ENCODE results near the gene UBE2G1.

The UBE2G1 gene

GRCh38 chr17:4247361-4247970 is 119.0 kb downstream of the UBE2G1 start:
- DNase-seq (ENCODE audit: low spot score): no peak

- no peak for DNase-seq (ENCODE audit: low spot score)
Observed at GRCh38 chr17:4246674-4247073, 119.8 kb downstream of the UBE2G1 start.

- DNase-seq (ENCODE audit: low spot score): no peak
Observed at GRCh38 chr17:4241535-4241934, 124.9 kb downstream of the UBE2G1 start.

- DNase-seq (ENCODE audit: low spot score): no peak
Observed at GRCh38 chr17:4236456-4236855, 130.0 kb downstream of the UBE2G1 start.

GRCh38 chr17:4235372-4236279 is 130.8 kb downstream of the UBE2G1 start:
- DNase-seq (ENCODE audit: low spot score): no peak

GRCh38 chr17:4234401-4234800 is 132.1 kb downstream of the UBE2G1 start:
- no peak for DNase-seq (ENCODE audit: low spot score)

- no peak for DNase-seq (ENCODE audit: low spot score)
Observed at GRCh38 chr17:4233668-4234258, 132.7 kb downstream of the UBE2G1 start.

DNA sequence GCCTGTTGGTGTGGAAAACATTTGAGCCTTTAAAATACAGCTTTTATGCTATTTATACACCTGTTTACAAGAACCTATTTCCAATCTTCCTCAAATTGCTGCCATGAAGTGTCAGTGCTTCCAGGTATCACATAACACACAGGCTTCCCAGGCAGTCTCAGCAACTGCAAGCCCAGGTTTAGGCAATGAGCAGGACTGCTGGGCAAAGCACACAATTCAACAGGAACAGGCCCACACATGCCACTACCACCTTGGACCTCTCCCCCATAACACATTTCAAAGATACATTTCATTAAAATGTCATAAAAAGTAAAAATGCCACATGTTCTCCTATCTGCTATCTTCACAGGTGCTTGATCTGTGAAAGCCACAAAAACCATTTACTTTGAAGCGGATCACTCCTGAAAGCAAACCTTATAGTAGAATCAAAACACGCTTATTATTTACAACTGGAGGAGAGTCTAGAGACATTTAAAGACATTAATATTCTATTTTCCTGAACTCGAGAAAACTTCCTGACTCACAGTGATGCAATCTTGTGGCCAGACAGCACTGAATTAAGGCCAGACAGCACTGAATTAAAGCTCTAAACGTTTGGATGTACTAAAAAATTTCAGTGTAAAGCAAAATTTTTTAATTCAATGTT is 134.2 kb downstream of the UBE2G1 start:
- no peak for DNase-seq (ENCODE audit: low spot score)

DNA sequence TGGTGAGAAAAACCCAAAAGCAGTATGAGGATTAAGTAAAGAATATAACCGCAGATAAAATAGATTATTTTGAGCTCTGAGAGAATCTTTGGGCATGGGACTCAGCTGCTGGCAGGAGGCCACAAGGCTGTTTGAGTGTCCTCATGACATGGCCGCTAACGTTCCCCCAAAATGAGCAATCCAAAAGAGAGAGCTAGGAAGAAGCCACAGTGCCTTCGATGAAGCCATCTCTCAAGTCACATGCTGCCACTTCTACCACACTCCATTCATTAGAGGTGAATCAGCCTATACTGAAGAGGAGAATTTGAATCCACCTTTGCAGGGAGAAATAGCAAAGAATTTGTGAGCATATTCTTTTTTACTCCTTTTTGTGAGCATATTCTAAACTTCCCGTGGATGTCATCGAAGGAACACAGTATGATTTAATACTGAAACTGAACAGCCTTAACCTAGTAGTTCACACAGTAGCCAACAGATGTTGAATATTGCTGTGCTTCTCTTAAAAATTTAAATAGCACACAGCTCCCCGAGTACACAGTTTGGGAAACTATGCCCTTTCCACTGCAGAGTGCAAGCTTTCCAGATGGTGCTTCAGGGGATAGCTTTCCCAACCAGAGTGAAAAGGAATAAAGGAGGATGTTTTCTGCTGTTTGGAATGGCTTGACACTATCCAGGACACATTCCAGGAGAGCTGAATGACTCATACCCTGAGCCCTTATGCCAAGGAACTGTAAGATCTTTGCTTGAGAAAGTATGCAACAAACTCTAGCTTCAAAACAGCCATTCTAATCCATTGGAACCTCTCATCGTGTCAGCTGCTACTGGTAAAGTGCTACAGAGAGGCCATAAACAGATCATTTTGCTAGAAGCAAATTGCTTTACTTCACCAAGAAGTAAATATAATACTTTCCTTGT is 136.6 kb downstream of the UBE2G1 start:
- no peak for DNase-seq (ENCODE audit: low spot score)

DNA sequence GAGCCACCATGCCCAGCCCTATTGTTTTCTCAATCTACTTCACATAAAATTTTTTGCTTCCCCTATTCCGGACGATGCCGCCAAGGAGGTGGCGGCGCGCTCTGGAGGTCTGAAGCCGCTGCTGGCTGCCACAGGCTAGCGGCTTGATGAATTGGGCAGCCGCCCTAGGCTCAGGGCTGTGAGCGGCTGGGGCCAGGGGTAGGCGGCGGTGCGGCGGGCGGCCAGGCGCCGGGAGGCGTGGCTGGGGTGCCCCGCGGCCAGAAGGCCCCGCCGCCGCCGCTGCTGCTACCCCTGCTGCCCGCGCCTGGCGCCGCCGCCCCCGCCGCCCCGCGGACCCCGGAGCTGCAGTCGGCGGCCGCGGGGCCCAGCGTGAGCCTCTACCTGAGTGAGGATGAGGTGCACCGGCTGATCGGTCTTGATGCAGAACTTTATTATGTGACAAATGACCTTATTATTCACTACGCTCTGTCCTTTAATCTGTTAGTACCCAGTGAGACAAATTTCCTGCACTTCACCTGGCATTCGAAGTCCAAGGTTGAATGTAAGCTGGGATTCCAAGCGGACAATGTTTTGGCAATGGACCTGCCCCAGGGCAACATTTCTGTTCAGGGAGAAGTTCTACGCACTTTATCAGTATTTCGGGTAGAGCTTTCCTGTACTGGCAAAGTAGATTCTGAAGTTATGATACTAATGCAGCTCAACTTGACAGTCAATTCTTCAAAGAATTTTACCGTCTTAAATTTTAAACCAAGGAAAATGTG is 144.4 kb downstream of the UBE2G1 start:
- DNase-seq (ENCODE audit: low spot score): no peak

GRCh38 chr17:4221163-4221562 is 145.3 kb downstream of the UBE2G1 start:
- DNase-seq (ENCODE audit: low spot score): no peak

GRCh38 chr17:4220655-4221054 is 145.8 kb downstream of the UBE2G1 start:
- DNase-seq (ENCODE audit: low spot score): no peak
